Keratinocyte (primary cell): ENCODE measurements around the gene KNCN. TPM values are rescaled to one million over a fixed set of nuclear protein-coding genes. Genes with fewer than 3 reads are reported as not detected.

Experiments
- DNase-seq: peaks from one replicate; pipeline ENCODE4 v3.0.0-alpha.2; 2011; ENCODE audit warnings: low read depth, missing footprints, low spot score
- FAIRE-seq: peaks from 2 replicates; lab custom pipeline; 2011; peaks lifted over from hg19 to GRCh38; lab: Jason Lieb, UNC
- H2AFZ ChIP-seq: 2 replicates; pipeline ENCODE4 v1.6.0; 2012; ENCODE audit warnings: low read length, control low read depth, inconsistent platforms; ENCODE audit not compliant: control insufficient read depth
- H3K27ac ChIP-seq: 2 replicates; pipeline ENCODE4 v1.5.1; 2011; ENCODE audit warnings: low read length; ENCODE audit not compliant: control insufficient read depth, insufficient read depth
- H3K27me3 ChIP-seq: 3 replicates; pipeline ENCODE4 v1.6.0; 2011; ENCODE audit warnings: low read length; ENCODE audit not compliant: control insufficient read depth, insufficient read depth; ENCODE audit errors: extremely low read depth
- H3K36me3 ChIP-seq, 2 experiments: 2 replicates in 1 of 2; 3 replicates in 1 of 2; pipeline ENCODE4 v1.5.1; 2011; ENCODE audit warnings: low read length in 2 of 2, mild to moderate bottlenecking in 1 of 2; ENCODE audit not compliant: control insufficient read depth in 2 of 2, insufficient read depth in 2 of 2; ENCODE audit errors: extremely low read depth in 1 of 2
- H3K4me1 ChIP-seq: 3 replicates; pipeline ENCODE4 v1.5.1; 2011; ENCODE audit warnings: low read length; ENCODE audit not compliant: control insufficient read depth, insufficient read depth; ENCODE audit errors: extremely low read depth
- H3K4me2 ChIP-seq: 3 replicates; pipeline ENCODE4 v1.6.0; 2011; ENCODE audit warnings: low read depth, low read length; ENCODE audit not compliant: control insufficient read depth, insufficient read depth; ENCODE audit errors: extremely low read depth
- H3K4me3 ChIP-seq, 3 experiments: fragments of 200-600 bp in 1 of 3; sonication (generic) in 1 of 3; 2 replicates in 2 of 3; 3 replicates in 1 of 3; pipeline ENCODE4 v1.5.1; 2011 to 2016; ENCODE audit warnings: low read length in 3 of 3, mild to moderate bottlenecking in 3 of 3, control low read depth in 2 of 3, inconsistent platforms in 1 of 3, low read depth in 1 of 3, mixed read lengths in 1 of 3, mixed run types in 1 of 3, moderate library complexity in 1 of 3; ENCODE audit not compliant: control insufficient read depth in 2 of 3, insufficient read depth in 2 of 3; ENCODE audit errors: extremely low read depth in 1 of 3
- H3K79me2 ChIP-seq: 2 replicates; pipeline ENCODE4 v1.6.0; 2012; ENCODE audit warnings: low read length; ENCODE audit not compliant: control insufficient read depth, insufficient read depth
- H3K9ac ChIP-seq: 3 replicates; pipeline ENCODE4 v1.6.0; 2011; ENCODE audit warnings: low read length; ENCODE audit not compliant: control insufficient read depth, insufficient read depth; ENCODE audit errors: extremely low read depth
- H3K9me1 ChIP-seq: 3 replicates; pipeline ENCODE4 v1.6.0; 2011; ENCODE audit warnings: low read length; ENCODE audit not compliant: control insufficient read depth, insufficient read depth; ENCODE audit errors: extremely low read depth
- H3K9me3 ChIP-seq: 2 replicates; pipeline ENCODE4 v1.5.1; 2012; ENCODE audit warnings: low read depth, low read length; ENCODE audit not compliant: control insufficient read depth
- H4K20me1 ChIP-seq: 3 replicates; pipeline ENCODE4 v1.6.0; 2011; ENCODE audit warnings: low read length; ENCODE audit not compliant: control insufficient read depth, insufficient read depth; ENCODE audit errors: extremely low read depth
- EZH2 ChIP-seq: IDR thresholded peaks from one replicate; pipeline ENCODE4 v1.6.1; 2012; ENCODE audit warnings: inconsistent platforms, mild to moderate bottlenecking, low read length, moderate library complexity
- dilution Hi-C: fragments of 300-500 bp; cut with MboI; formaldehyde crosslinking; loops from one replicate; pipeline ENCODE4 v1.7.0; 2020; ENCODE audit warnings: low sequenced_read_pairs; ENCODE audit not compliant: extremely low pct_ligation_motif_present
- polyA plus RNA-seq, 5 experiments: library from polyadenylated mRNA; depleted of rRNA in 3 of 5; stranded (reverse) in 3 of 5; stranded (forward) in 1 of 5; unstranded in 1 of 5; fragments of >200 nt; gene quantifications; 1 replicate in 1 of 5; 2 replicates in 3 of 5; 3 replicates in 1 of 5; pipeline versions ENCODE4 v1.2.1 to v1.2.3, GENCODE V29; 2011 to 2012; ENCODE audit warnings: missing spikeins in 2 of 5, low read depth in 1 of 5, low replicate concordance in 1 of 5
- TF ChIP-seq, protein P1 (sequence below), 3 experiments: IDR thresholded peaks in 1 of 3; conservative IDR thresholded peaks in 1 of 3; optimal IDR thresholded peaks in 1 of 3; 2 replicates in 2 of 3; 3 replicates in 1 of 3; pipeline versions ENCODE3 to v1.5.1; 2011; ENCODE audit warnings: low read length in 3 of 3, mild to moderate bottlenecking in 3 of 3, moderate library complexity in 2 of 3, control low read depth in 1 of 3, inconsistent platforms in 1 of 3; ENCODE audit not compliant: insufficient read depth in 2 of 3; ENCODE audit errors: extremely low read depth in 1 of 3

The KNCN gene
- polyA plus RNA-seq, 1 donor (not counting 4 experiments of a cell fraction or from before 2014, with no cell fraction given): not detected

DNA sequence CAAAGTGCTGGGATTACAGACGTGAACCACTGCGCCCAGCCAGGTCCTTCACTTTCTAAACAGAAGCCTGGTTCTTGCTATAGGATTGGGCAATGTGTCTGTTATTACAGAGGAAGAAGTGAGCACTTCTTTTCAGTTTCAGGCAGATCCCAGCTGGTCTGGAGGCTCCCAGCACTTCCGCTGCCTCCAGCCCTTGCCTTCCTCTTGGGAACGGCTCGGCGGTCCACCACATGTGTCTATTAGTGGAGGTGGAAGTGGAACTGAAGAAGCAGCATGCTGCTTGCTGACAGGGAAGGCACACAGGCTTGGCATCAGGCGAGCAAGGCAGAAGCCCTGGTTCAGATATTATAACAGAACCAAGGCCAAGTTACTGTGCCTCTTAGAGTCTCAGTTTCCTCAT is 35.6 kb upstream of the KNCN start:
- Histone ChIP-seq H3K27ac (no peak overlapping the region), H3K9me1 (no peaks in the 10 kb centered on the region), H3K4me3 (no peak overlapping the region), H4K20me1 (no peaks in the 10 kb centered on the region), H3K4me1 (no peaks in the 10 kb centered on the region), H3K4me2 (no peak overlapping the region), H3K9me3 (no peaks in the 10 kb centered on the region), H2AFZ (no peak overlapping the region), H3K27me3 (no peaks in the 10 kb centered on the region), H3K36me3 (peaks cover 34 to 48% of the 10 kb centered on the region in 2 experiments), H3K79me2 (no peaks in the 10 kb centered on the region), H3K9ac (no peak overlapping the region)
- FAIRE-seq (no peak), DNase-seq (no peak)
- no peak for TF ChIP-seq EZH2
- TF ChIP-seq, protein P1, sequence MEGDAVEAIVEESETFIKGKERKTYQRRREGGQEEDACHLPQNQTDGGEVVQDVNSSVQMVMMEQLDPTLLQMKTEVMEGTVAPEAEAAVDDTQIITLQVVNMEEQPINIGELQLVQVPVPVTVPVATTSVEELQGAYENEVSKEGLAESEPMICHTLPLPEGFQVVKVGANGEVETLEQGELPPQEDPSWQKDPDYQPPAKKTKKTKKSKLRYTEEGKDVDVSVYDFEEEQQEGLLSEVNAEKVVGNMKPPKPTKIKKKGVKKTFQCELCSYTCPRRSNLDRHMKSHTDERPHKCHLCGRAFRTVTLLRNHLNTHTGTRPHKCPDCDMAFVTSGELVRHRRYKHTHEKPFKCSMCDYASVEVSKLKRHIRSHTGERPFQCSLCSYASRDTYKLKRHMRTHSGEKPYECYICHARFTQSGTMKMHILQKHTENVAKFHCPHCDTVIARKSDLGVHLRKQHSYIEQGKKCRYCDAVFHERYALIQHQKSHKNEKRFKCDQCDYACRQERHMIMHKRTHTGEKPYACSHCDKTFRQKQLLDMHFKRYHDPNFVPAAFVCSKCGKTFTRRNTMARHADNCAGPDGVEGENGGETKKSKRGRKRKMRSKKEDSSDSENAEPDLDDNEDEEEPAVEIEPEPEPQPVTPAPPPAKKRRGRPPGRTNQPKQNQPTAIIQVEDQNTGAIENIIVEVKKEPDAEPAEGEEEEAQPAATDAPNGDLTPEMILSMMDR (optimal IDR thresholded peaks at IDR 0.05 in 1 of 3, IDR thresholded peaks at IDR 0.05 in 1 of 3, conservative IDR thresholded peaks at IDR 0.05 in 1 of 3; ENCODE audit: extremely low read depth in 1 of 3, insufficient read depth in 2 of 3, low read length in 3 of 3): no peak
- dilution Hi-C loops: no loop called here

DNA sequence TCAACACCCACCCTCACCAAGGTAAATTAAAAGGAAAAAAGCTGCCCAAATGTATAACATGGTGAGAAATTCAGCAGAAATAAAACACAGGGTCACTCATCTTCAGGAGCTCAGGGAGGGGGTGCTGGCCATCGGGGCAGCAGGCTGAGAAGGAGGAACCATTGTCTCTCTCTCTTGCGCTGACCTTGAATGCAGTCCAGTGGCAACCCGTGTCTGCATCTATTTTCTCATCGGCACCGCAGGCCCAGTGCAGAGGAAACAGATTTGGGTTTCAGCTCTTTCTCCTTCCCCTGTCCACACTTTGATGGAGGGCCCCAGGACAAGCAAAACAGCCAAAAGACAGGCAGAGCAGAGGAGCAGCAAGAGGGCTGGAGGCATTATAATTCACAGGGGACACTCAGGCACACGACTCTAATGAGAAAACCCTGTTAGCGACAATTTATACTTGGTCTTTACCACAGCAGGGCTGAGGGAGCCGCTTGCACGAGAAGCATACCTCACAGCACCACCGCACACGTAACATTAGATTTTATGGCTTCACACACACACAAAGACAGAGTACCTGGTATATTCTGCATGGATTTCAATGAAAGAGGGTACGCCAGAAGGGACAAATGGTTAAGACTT is 34.0 kb upstream of the KNCN start:
- no peak for FAIRE-seq
- peaks cover 35 to 46% of the 10 kb centered on the region in 2 experiments for H3K36me3 ChIP-seq
- H2AFZ ChIP-seq: no peak overlapping the region
- no peaks in the 10 kb centered on the region for H3K4me1 ChIP-seq
- DNase-seq: no peak
- H3K4me2 ChIP-seq: no peak overlapping the region
- dilution Hi-C loops: no loop called here
- no peaks in the 10 kb centered on the region for H3K79me2 ChIP-seq
- H4K20me1 ChIP-seq: no peaks in the 10 kb centered on the region
- H3K9me1 ChIP-seq: no peaks in the 10 kb centered on the region
- H3K9me3 ChIP-seq: no peaks in the 10 kb centered on the region
- TF ChIP-seq, protein P1 (optimal IDR thresholded peaks at IDR 0.05 in 1 of 3, IDR thresholded peaks at IDR 0.05 in 1 of 3, conservative IDR thresholded peaks at IDR 0.05 in 1 of 3; ENCODE audit: extremely low read depth in 1 of 3, insufficient read depth in 2 of 3, low read length in 3 of 3): no peak
- no peak for TF ChIP-seq EZH2
- no peak overlapping the region for H3K4me3 ChIP-seq
- H3K27me3 ChIP-seq: no peaks in the 10 kb centered on the region
- H3K27ac ChIP-seq: no peak overlapping the region
- no peak overlapping the region for H3K9ac ChIP-seq
